GM12878 (cell line): ENCODE results near the gene LRGUK. TPM values are rescaled to one million over a fixed set of nuclear protein-coding genes. Genes with fewer than 3 reads are reported as not detected.

ENCODE experiments used
- ATAC-seq: fragments of 200-7000 bp; cut with Tn5 transposase; 3 replicates; pipeline ENCODE4 v1.9.1; 2020; ENCODE audit warnings: mild to moderate bottlenecking, moderate library complexity
- BruUV-seq: library from RNA; stranded (reverse); fragments of 400-500 nt; replicated peaks from 2 replicates; lab custom pipeline; 2021; lab: Mats Ljungman, UMichigan
- CTCF ChIA-PET: fragments of 300-600 bp; sonication (Branson Sonifier 250); formaldehyde crosslinking; extraction: SDS; loops from one replicate; lab custom pipeline; 2021; ENCODE audit warnings: inconsistent platforms; lab: Yijun Ruan, JAX
- POLR2A ChIA-PET: fragments of 350-600 bp; formaldehyde crosslinking; extraction: SDS; loops from one replicate; lab custom pipeline; 2021; ENCODE audit warnings: inconsistent platforms; lab: Charles Lee
- RAD21 ChIA-PET: fragments of 300-600 bp; sonication (Branson Sonifier 250); formaldehyde crosslinking; loops from one replicate; lab custom pipeline; 2023; ENCODE audit warnings: antibody characterized with exemption; ENCODE audit not compliant: unreplicated experiment; lab: Charles Lee
- SMC1A ChIA-PET: fragments of 300-600 bp; sonication (Branson Sonifier 250); formaldehyde crosslinking; loops from one replicate; lab custom pipeline; 2023; ENCODE audit not compliant: unreplicated experiment, uncharacterized antibody; lab: Charles Lee
- DNase-seq: peaks from one replicate; pipeline ENCODE4 v3.0.0-alpha.2; 2011; ENCODE audit warnings: low read depth, low spot score
- FAIRE-seq: peaks from 3 replicates; lab custom pipeline; 2011; peaks lifted over from hg19 to GRCh38; lab: Jason Lieb, UNC
- H2AFZ ChIP-seq: 2 replicates; pipeline ENCODE4 v1.6.0; 2011; ENCODE audit warnings: low read depth, low read length, control low read depth; ENCODE audit not compliant: control insufficient read depth
- H3K27ac ChIP-seq: 2 replicates; pipeline ENCODE4 v1.5.1; 2011; ENCODE audit warnings: control low read depth; ENCODE audit not compliant: control insufficient read depth, insufficient read depth
- H3K27me3 ChIP-seq, 2 experiments: replicated peaks in 1 of 2; 2 replicates each; pipeline versions ENCODE4 v1.6.0 to v1.6.1; 2011; ENCODE audit warnings: low read length in 1 of 2; ENCODE audit not compliant: control insufficient read depth in 2 of 2, insufficient read depth in 2 of 2
- H3K36me3 ChIP-seq, 2 experiments: 2 replicates each; pipeline ENCODE4 v1.5.1; 2011; ENCODE audit warnings: low read length in 1 of 2; ENCODE audit not compliant: control insufficient read depth in 2 of 2, insufficient read depth in 2 of 2
- H3K4me1 ChIP-seq: 2 replicates; pipeline ENCODE4 v1.6.1; 2011; ENCODE audit warnings: mild to moderate bottlenecking, low read length, moderate library complexity, mixed read lengths; ENCODE audit not compliant: control insufficient read depth, insufficient read depth
- H3K4me2 ChIP-seq: 2 replicates; pipeline ENCODE4 v1.6.0; 2011; ENCODE audit warnings: control low read depth; ENCODE audit not compliant: control insufficient read depth, insufficient read depth
- H3K4me3 ChIP-seq: fragments of 200-600 bp; sonication (generic); 2 replicates; pipeline ENCODE4 v1.5.1; 2016
- H3K79me2 ChIP-seq: 2 replicates; pipeline ENCODE4 v1.6.0; 2011; ENCODE audit warnings: low read length; ENCODE audit not compliant: control insufficient read depth, insufficient read depth
- H3K9ac ChIP-seq: 2 replicates; pipeline ENCODE4 v1.8.0; 2011; ENCODE audit warnings: low read length, control low read depth, mixed read lengths; ENCODE audit not compliant: control insufficient read depth, insufficient read depth
- H3K9me3 ChIP-seq: replicated peaks from 3 replicates; pipeline ENCODE4 v1.5.1; 2011; ENCODE audit warnings: mild to moderate bottlenecking, low read length; ENCODE audit not compliant: control insufficient read depth, insufficient read depth
- H4K20me1 ChIP-seq: 2 replicates; pipeline ENCODE4 v1.6.0; 2011; ENCODE audit not compliant: control insufficient read depth, insufficient read depth
- ATF7 ChIP-seq: fragments of 450-650 bp; IDR thresholded peaks from 2 replicates; pipeline ENCODE4 v1.6.1; 2016; ENCODE audit warnings: low read depth, mild to moderate bottlenecking
- BACH1 ChIP-seq: fragments of 450-650 bp; IDR thresholded peaks from 2 replicates; pipeline ENCODE4 v1.6.1; 2017; ENCODE audit warnings: mild to moderate bottlenecking, borderline replicate concordance
- EED ChIP-seq: sonication (generic); IDR thresholded peaks from 2 replicates; pipeline ENCODE4 v1.6.1; 2016; ENCODE audit warnings: antibody characterized with exemption, low read depth
- MTA2 ChIP-seq: fragments of 450-650 bp; IDR thresholded peaks from 2 replicates; pipeline ENCODE4 v1.6.1; 2016; ENCODE audit warnings: low read depth, mild to moderate bottlenecking, moderate library complexity
- MYB ChIP-seq: fragments of 150-350 bp; IDR thresholded peaks from 2 replicates; pipeline ENCODE4 v1.6.1; 2014; ENCODE audit warnings: mild to moderate bottlenecking, low read depth, low read length, borderline replicate concordance
- NFYA ChIP-seq: IDR thresholded peaks from 2 replicates; pipeline ENCODE4 v1.6.1; 2011; ENCODE audit warnings: low read depth, mild to moderate bottlenecking, low read length, improper control_type of control experiment, borderline replicate concordance
- NFYB ChIP-seq: IDR thresholded peaks from 2 replicates; pipeline ENCODE4 v1.6.1; 2011; ENCODE audit warnings: low read depth, mild to moderate bottlenecking, low read length, improper control_type of control experiment, moderate library complexity; ENCODE audit not compliant: insufficient read depth
- SIX5 ChIP-seq: IDR thresholded peaks from 2 replicates; pipeline ENCODE4 v1.6.1; 2011; ENCODE audit warnings: mild to moderate bottlenecking, low read depth, low read length, moderate library complexity; ENCODE audit not compliant: severe bottlenecking
- SMARCA5 ChIP-seq: fragments of 450-650 bp; IDR thresholded peaks from 2 replicates; pipeline ENCODE4 v1.6.1; 2017; ENCODE audit warnings: mild to moderate bottlenecking
- SPI1 ChIP-seq: IDR thresholded peaks from 2 replicates; pipeline ENCODE4 v1.6.1; 2011; ENCODE audit warnings: low read depth, mild to moderate bottlenecking, low read length, moderate library complexity, borderline replicate concordance; ENCODE audit not compliant: insufficient read depth
- TAF1 ChIP-seq: IDR thresholded peaks from 2 replicates; pipeline ENCODE4 v1.6.1; 2011; ENCODE audit warnings: mild to moderate bottlenecking, low read depth, low read length, borderline replicate concordance
- TCF3 ChIP-seq: IDR thresholded peaks from 2 replicates; pipeline ENCODE4 v1.6.1; 2012; ENCODE audit warnings: low read depth, mild to moderate bottlenecking, low read length, borderline replicate concordance; ENCODE audit not compliant: insufficient read depth
- WRNIP1 ChIP-seq: IDR thresholded peaks from 2 replicates; pipeline ENCODE4 v1.6.1; 2011; ENCODE audit warnings: low read depth, low read length, improper control_type of control experiment, borderline replicate concordance
- ZNF207 ChIP-seq: fragments of 450-650 bp; IDR thresholded peaks from 2 replicates; pipeline ENCODE4 v1.6.1; 2014; ENCODE audit warnings: antibody characterized with exemption, mild to moderate bottlenecking, borderline replicate concordance
- ZZZ3 ChIP-seq: IDR thresholded peaks from 2 replicates; pipeline ENCODE4 v1.6.1; 2011; ENCODE audit warnings: low read depth; ENCODE audit not compliant: control insufficient read depth, insufficient read length
- in situ Hi-C: fragments of 300-500 bp; cut with MboI; formaldehyde crosslinking; loops from 9 replicates; pipeline ENCODE4 v1.14.3; 2018; ENCODE audit warnings: mixed read lengths
- intact Hi-C: fragments of 100-400 bp; cut with micrococcal nuclease; formaldehyde crosslinking; loops from one replicate; pipeline ENCODE4 v1.14.2; 2022; ENCODE audit not compliant: unreplicated experiment
- polyA plus RNA-seq, 11 experiments: library from polyadenylated mRNA; depleted of rRNA in 4 of 11; unstranded in 6 of 11; stranded (reverse) in 5 of 11; fragments of >200 nt; fragmentation: Nextera tagmentation in 4 of 11; fragmentation: Illumina TruSeq in 1 of 11; extraction: Ambion mirVana in 4 of 11; extraction: Trizol in 1 of 11; gene quantifications; 1 replicate in 1 of 11; 2 replicates in 10 of 11; pipeline versions ENCODE4 v1.2.1 to v1.2.3, GENCODE V29; 2011 to 2016; ENCODE audit warnings: inconsistent platforms in 2 of 11, missing spikeins in 2 of 11, low read depth in 1 of 11
- total RNA-seq, 4 experiments: library from RNA; depleted of rRNA in 3 of 4; stranded (reverse); fragments of >200 nt in 3 of 4; fragmentation: Illumina TruSeq in 1 of 4; extraction: Trizol in 1 of 4; gene quantifications; 2 replicates each; pipeline versions ENCODE4 v1.2.1 to v1.2.3, GENCODE V29; 2013 to 2021
- TF ChIP-seq, protein P1 (sequence below): fragments of 450-650 bp; IDR thresholded peaks from 2 replicates; pipeline ENCODE4 v1.6.1; 2017; ENCODE audit warnings: antibody characterized with exemption, mild to moderate bottlenecking, moderate library complexity

The LRGUK gene
- total and polyA plus RNA-seq, 10 of the 15 experiments (the other 5 are each of a cell fraction or from before 2014, with no cell fraction given): 0.04 to 0.14 (median 0.08) TPM; not detected in 3

DNA sequence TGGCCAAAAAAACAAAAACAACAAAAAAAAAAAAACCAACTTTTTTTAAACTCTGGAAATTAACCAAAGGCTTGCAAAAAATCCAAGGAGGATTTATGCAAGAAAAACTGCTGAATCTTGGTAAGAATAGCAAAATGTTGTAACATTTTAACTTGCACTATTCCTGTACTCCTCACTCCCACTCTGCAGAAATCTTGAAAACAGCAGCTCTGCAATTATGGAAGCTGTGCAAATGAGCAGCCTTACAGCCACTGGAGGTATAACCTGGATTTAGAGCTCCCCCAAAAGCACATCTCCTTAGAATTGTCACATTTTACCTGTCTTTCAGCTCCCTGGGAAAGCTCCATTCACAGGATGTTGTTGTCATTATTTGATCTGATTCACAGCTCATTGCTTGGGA, 41.8 kb upstream of the LRGUK start:
- no peaks in the 10 kb centered on the region for H3K27me3 ChIP-seq
- TF ChIP-seq WRNIP1 (no peak), TAF1 (no peak), EED (no peak), ZNF207 (no peak), ZZZ3 (no peak), MYB (no peak), ATF7 (no peak), SPI1 (no peak), MTA2 (no peak), TCF3 (no peak), SIX5 (no peak), SMARCA5 (no peak), BACH1 (no peak), NFYA (no peak), NFYB (no peak)
- TF ChIP-seq, protein P1, sequence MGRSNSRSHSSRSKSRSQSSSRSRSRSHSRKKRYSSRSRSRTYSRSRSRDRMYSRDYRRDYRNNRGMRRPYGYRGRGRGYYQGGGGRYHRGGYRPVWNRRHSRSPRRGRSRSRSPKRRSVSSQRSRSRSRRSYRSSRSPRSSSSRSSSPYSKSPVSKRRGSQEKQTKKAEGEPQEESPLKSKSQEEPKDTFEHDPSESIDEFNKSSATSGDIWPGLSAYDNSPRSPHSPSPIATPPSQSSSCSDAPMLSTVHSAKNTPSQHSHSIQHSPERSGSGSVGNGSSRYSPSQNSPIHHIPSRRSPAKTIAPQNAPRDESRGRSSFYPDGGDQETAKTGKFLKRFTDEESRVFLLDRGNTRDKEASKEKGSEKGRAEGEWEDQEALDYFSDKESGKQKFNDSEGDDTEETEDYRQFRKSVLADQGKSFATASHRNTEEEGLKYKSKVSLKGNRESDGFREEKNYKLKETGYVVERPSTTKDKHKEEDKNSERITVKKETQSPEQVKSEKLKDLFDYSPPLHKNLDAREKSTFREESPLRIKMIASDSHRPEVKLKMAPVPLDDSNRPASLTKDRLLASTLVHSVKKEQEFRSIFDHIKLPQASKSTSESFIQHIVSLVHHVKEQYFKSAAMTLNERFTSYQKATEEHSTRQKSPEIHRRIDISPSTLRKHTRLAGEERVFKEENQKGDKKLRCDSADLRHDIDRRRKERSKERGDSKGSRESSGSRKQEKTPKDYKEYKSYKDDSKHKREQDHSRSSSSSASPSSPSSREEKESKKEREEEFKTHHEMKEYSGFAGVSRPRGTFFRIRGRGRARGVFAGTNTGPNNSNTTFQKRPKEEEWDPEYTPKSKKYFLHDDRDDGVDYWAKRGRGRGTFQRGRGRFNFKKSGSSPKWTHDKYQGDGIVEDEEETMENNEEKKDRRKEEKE: no peak
- TF ChIP-seq, all 136 proteins: peak for 0
- in situ Hi-C loops (no loop called here), intact Hi-C loops (no loop called here)
- Histone ChIP-seq H4K20me1 (no peaks in the 10 kb centered on the region), H3K4me1 (no peaks in the 10 kb centered on the region), H3K4me2 (no peak overlapping the region), H3K9me3 (peaks cover 4% of the 10 kb centered on the region; the same call in 2 of the 3 replicates), H3K79me2 (no peaks in the 10 kb centered on the region), H2AFZ (no peak overlapping the region), H3K4me3 (no peak overlapping the region), H3K36me3 (no peaks in the 10 kb centered on the region), H3K9ac (no peak overlapping the region), H3K27ac (no peak overlapping the region)
- SMC1A ChIA-PET: interaction anchor here (0.6 to 1.2 kb wide), 4 partner anchors 15 to 209 kb away, joined by 3 read pairs; partner anchors contain the start of gene LRGUK
- ATAC-seq: no peak
- FAIRE-seq: no peak
- BruUV-seq: no TSS peak
- CTCF ChIA-PET: interaction anchor here (1.0 kb wide), 1 partner anchor 14 kb away, joined by 3 read pairs; no protein-coding TSS in a partner anchor
- POLR2A ChIA-PET: no interaction called here
- DNase-seq: no peak
- RAD21 ChIA-PET: interaction anchor here (0.8 kb wide), 1 partner anchor 16 kb away, joined by 4 read pairs; no protein-coding TSS in a partner anchor
